Liver (tissue), 3 donors: ENCODE results near the gene GPR171.

Source experiments
- FOXA1 ChIP-seq: IDR thresholded peaks from 2 replicates; pipeline ENCODE4 v1.6.1; 2016; ENCODE audit warnings: antibody characterized with exemption
- GABPA ChIP-seq, 2 donors: IDR thresholded peaks in 1 of 2; conservative IDR thresholded peaks in 1 of 2; 2 replicates each; pipeline ENCODE4 v1.6.1; 2016; ENCODE audit warnings: antibody characterized with exemption in 2 of 2, mild to moderate bottlenecking in 1 of 2, moderate library complexity in 1 of 2
- JUND ChIP-seq, 2 donors: IDR thresholded peaks; 2 replicates each; pipeline ENCODE4 v1.6.1; 2016; ENCODE audit warnings: antibody characterized with exemption in 2 of 2
- RAD21 ChIP-seq, 2 donors: IDR thresholded peaks; 2 replicates each; pipeline ENCODE4 v1.6.1; 2016; ENCODE audit warnings: antibody characterized with exemption in 2 of 2, mild to moderate bottlenecking in 2 of 2
- REST ChIP-seq: IDR thresholded peaks from 2 replicates; pipeline ENCODE4 v1.6.1; 2016; ENCODE audit warnings: antibody characterized with exemption, mild to moderate bottlenecking
- SP1 ChIP-seq: IDR thresholded peaks from 2 replicates; pipeline ENCODE4 v1.6.1; 2018; ENCODE audit warnings: antibody characterized with exemption, mild to moderate bottlenecking
- TAF1 ChIP-seq: conservative IDR thresholded peaks from 2 replicates; pipeline ENCODE4 v1.6.1; 2016; ENCODE audit warnings: antibody characterized with exemption, mild to moderate bottlenecking
- YY1 ChIP-seq: IDR thresholded peaks from 2 replicates; pipeline ENCODE4 v1.6.1; 2016; ENCODE audit warnings: antibody characterized with exemption, mild to moderate bottlenecking
- ZBTB33 ChIP-seq: IDR thresholded peaks from 2 replicates; pipeline ENCODE4 v1.6.1; 2016; ENCODE audit warnings: antibody characterized with exemption
- TF ChIP-seq, protein P1 (sequence below): fragments of 150-350 bp; IDR thresholded peaks from 2 replicates; pipeline ENCODE4 v1.5.1; 2017; ENCODE audit warnings: improper control_type of control experiment, low read depth, low read length; ENCODE audit not compliant: missing input control
- TF ChIP-seq, protein P2 (sequence below): IDR thresholded peaks from 2 replicates; pipeline ENCODE4 v1.6.1; 2016; ENCODE audit warnings: antibody characterized with exemption
- TF ChIP-seq, protein P3 (sequence below): IDR thresholded peaks from 2 replicates; pipeline ENCODE4 v1.6.1; 2016; ENCODE audit warnings: antibody characterized with exemption
- donor health status: healthy.
- donor health status: healthy.

DNA sequence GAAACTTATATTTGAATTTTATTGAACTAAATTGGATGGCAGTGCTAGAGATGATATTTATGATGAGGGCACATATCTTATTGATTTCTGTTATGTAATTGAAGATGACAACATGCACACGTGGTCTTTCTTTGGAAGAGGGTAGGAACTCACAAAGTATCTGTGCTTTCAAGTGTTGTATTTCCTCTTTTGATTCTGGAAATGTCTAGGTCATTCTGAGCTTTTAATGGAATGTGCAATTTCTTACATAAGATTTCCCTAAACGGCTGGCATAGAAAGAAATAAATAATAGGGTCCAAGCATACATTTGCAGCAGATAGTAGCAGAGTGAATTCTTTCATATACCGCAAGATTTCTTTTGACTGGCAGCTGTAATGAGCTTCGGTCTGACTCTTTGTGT is 10.1 kb upstream of the GPR171 start:
- TF ChIP-seq, protein P1, sequence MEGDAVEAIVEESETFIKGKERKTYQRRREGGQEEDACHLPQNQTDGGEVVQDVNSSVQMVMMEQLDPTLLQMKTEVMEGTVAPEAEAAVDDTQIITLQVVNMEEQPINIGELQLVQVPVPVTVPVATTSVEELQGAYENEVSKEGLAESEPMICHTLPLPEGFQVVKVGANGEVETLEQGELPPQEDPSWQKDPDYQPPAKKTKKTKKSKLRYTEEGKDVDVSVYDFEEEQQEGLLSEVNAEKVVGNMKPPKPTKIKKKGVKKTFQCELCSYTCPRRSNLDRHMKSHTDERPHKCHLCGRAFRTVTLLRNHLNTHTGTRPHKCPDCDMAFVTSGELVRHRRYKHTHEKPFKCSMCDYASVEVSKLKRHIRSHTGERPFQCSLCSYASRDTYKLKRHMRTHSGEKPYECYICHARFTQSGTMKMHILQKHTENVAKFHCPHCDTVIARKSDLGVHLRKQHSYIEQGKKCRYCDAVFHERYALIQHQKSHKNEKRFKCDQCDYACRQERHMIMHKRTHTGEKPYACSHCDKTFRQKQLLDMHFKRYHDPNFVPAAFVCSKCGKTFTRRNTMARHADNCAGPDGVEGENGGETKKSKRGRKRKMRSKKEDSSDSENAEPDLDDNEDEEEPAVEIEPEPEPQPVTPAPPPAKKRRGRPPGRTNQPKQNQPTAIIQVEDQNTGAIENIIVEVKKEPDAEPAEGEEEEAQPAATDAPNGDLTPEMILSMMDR = no peak
- TF ChIP-seq REST (no peak), JUND (IDR thresholded peaks at IDR 0.05) (no peak), RAD21 (IDR thresholded peaks at IDR 0.05) (no peak), TAF1 (no peak), SP1 (no peak), YY1 (no peak), GABPA (IDR thresholded peaks at IDR 0.05 in 1 of 2, conservative IDR thresholded peaks at IDR 0.05 in 1 of 2) (no peak), ZBTB33 (no peak), FOXA1 (no peak)
- TF ChIP-seq, protein P2, sequence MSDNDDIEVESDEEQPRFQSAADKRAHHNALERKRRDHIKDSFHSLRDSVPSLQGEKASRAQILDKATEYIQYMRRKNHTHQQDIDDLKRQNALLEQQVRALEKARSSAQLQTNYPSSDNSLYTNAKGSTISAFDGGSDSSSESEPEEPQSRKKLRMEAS = no peak
- TF ChIP-seq, protein P3, sequence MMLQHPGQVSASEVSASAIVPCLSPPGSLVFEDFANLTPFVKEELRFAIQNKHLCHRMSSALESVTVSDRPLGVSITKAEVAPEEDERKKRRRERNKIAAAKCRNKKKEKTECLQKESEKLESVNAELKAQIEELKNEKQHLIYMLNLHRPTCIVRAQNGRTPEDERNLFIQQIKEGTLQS = no peak
